Prostate gland (tissue), 2 donors: Measurements from ENCODE around the gene CABP5. TPM values are rescaled to one million over a fixed set of nuclear protein-coding genes. Genes with fewer than 3 reads are reported as not detected.
"Not testable (repeated sequence)": the region's sequence is repeated elsewhere in the genome, so short reads cannot be mapped to it uniquely, and the experiment has no call there.

Experiments used
- DNase-seq: peaks from one replicate; pipeline ENCODE4 v3.0.0-alpha.2; 2019; ENCODE audit warnings: low spot score
- H3K27ac ChIP-seq, 2 donors: fragments of 200-600 bp; sonication (generic); 2 replicates each; pipeline ENCODE4 v1.5.1; 2017 to 2019
- H3K27me3 ChIP-seq: fragments of 200-600 bp; sonication (generic); replicated peaks from 2 replicates; pipeline ENCODE4 v1.5.1; 2019; ENCODE audit not compliant: insufficient read depth
- H3K36me3 ChIP-seq, 2 donors: fragments of 200-600 bp; sonication (generic); 1 replicate in 1 of 2; 2 replicates in 1 of 2; pipeline versions ENCODE4 v1.5.1 to v1.8.1; 2017 to 2019
- H3K4me1 ChIP-seq: fragments of 200-600 bp; sonication (generic); replicated peaks from 2 replicates; pipeline ENCODE4 v1.5.1; 2019
- H3K4me3 ChIP-seq, 2 donors: fragments of 200-600 bp; sonication (generic); 2 replicates each; pipeline ENCODE4 v1.5.1; 2017 to 2019
- H3K9me3 ChIP-seq: fragments of 200-600 bp; sonication (generic); 2 replicates; pipeline ENCODE4 v1.5.1; 2017
- POLR2A ChIP-seq: fragments of 450-650 bp; IDR thresholded peaks from one replicate; pipeline ENCODE4 v1.6.1; 2016; ENCODE audit warnings: antibody characterized with exemption, mild to moderate bottlenecking
- POLR2AphosphoS5 ChIP-seq: sonication (generic); formaldehyde crosslinking; IDR thresholded peaks from one replicate; pipeline ENCODE4 v1.6.1; 2017; ENCODE audit warnings: antibody characterized with exemption
- WGBS: methylation state at CpG from one replicate; pipeline ENCODE4 v1.1.5; 2018; 5-methylcytosine and 5-hydroxymethylcytosine counted together
- intact Hi-C: fragments of 100-400 bp; cut with DNase I; formaldehyde crosslinking; loops from one replicate; pipeline ENCODE4 v1.14.2; 2022
- total RNA-seq, 2 donors: library from RNA; depleted of rRNA; stranded (reverse); fragments of >200 nt; gene quantifications; one replicate each; pipeline ENCODE4 v1.1.0, GENCODE V29; 2016
- TF ChIP-seq, protein P1 (sequence below), 4 experiments: fragments of 200-600 bp in 2 of 4; fragments of 450-650 bp in 2 of 4; sonication (generic) in 2 of 4; IDR thresholded peaks; 1 replicate in 3 of 4; 2 replicates in 1 of 4; pipeline ENCODE4 v1.5.1; 2016 to 2019; ENCODE audit warnings: antibody characterized with exemption in 4 of 4, mild to moderate bottlenecking in 2 of 4, moderate library complexity in 2 of 4

CABP5 gene
- total RNA-seq, 2 donors from 2014 or later, result not detected

DNA sequence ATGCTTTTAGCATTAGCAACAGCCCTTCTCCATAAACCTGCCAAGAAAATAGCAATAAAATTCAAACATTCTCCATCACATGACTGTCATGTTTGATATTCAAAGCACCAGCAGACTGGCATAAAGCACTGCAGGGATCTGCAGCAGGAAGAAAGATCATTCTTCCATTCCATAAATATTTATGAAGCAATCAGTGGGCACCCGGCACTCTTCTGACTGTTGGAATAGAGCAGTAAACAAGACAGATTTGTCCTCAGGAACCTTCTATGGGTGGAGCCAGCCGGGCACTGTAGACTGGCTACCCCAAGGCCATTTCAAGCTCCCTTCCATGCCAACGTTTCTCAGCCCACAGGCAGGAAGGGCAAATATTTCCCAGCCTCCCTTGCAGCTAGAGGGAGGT, 41.2 kb upstream of the CABP5 start:
- no peaks in the 10 kb centered on the region for H3K27me3 ChIP-seq

DNA sequence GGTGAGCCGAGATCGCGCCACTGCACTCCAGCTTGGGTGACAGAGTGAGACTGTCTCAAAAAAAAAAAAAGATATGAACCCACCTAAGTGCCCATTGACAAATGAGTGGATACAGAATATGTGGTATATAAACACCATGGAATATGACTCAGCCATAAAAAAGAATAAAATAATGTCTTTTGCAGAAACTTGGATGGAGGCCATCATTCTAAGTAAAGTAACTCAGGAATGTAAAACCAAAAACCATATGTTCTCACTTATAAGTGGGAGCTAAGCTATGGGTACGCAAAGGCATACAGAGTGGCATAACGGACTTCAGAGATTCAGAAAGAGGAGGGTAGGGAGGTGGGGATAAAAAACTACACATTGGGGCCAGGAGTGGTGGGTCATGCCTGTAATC, 37.2 kb upstream of the CABP5 start:
- TF ChIP-seq, protein P1, sequence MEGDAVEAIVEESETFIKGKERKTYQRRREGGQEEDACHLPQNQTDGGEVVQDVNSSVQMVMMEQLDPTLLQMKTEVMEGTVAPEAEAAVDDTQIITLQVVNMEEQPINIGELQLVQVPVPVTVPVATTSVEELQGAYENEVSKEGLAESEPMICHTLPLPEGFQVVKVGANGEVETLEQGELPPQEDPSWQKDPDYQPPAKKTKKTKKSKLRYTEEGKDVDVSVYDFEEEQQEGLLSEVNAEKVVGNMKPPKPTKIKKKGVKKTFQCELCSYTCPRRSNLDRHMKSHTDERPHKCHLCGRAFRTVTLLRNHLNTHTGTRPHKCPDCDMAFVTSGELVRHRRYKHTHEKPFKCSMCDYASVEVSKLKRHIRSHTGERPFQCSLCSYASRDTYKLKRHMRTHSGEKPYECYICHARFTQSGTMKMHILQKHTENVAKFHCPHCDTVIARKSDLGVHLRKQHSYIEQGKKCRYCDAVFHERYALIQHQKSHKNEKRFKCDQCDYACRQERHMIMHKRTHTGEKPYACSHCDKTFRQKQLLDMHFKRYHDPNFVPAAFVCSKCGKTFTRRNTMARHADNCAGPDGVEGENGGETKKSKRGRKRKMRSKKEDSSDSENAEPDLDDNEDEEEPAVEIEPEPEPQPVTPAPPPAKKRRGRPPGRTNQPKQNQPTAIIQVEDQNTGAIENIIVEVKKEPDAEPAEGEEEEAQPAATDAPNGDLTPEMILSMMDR (IDR thresholded peaks at IDR 0.05), result no peak
- TF ChIP-seq POLR2AphosphoS5, result no peak
- no peak for TF ChIP-seq POLR2A
- Histone ChIP-seq H3K4me1 (no peaks in the 10 kb centered on the region), H3K36me3 (no peaks in the 10 kb centered on the region), H3K4me3 (no peak overlapping the region), H3K27ac (no peak overlapping the region), H3K27me3 (no peaks in the 10 kb centered on the region), H3K9me3 (no peaks in the 10 kb centered on the region)
- intact Hi-C loops, result no loop called here
- WGBS, result 89% methylated on average over 5 of the region's 5 CpGs
- no peak for DNase-seq

More for the DNA sequence above, 41.2 kb upstream of the CABP5 start:
- Histone ChIP-seq H3K36me3 (no peaks in the 10 kb centered on the region), H3K27ac (peak overlapping the region in 1 of 2 donors; percentile 29), H3K9me3 (no peaks in the 10 kb centered on the region), H3K4me3 (no peak overlapping the region), H3K4me1 (no peaks in the 10 kb centered on the region)
- TF ChIP-seq POLR2AphosphoS5, result peak; percentile 66
- TF ChIP-seq, protein P1 (IDR thresholded peaks at IDR 0.05), result no peak
- 23% methylated on average over 3 of the region's 3 CpGs for WGBS
- intact Hi-C loops, result no loop called here
- no peak for DNase-seq

DNA sequence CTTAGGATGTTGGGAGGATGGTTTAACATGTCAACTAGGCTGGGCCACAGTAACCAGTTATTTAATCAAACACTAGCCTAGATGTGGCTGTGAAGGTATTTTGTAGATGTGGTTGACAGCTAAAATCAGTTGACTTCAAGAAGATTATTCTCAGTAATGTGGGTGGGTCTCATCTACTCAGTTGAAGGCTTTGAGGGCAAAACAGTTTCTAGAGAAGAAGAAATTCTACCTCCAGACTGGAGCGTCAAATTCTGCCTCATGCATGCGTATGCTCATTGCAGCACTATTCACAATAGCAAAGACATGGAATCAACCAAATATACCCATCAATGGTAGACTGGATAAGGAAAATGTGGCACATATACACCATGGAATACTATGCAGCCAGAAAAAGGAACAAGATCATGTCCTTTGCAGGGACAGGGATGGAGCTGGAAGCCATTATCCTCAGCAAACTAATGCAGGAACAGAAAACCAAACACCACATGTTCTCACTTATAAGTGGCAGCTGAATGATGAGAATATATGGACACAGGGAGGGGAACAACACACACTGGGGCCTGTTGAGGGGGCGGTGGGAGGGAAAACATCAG, 26.4 kb upstream of the CABP5 start:
- intact Hi-C loops, H3K27me3 ChIP-seq, DNase-seq, H3K9me3 ChIP-seq, H3K4me3 ChIP-seq, H3K27ac ChIP-seq, H3K36me3 ChIP-seq, H3K4me1 ChIP-seq: not testable (repeated sequence)
- WGBS, result 98% methylated on average over 3 of the region's 3 CpGs

- no peak overlapping the region for H3K4me3 ChIP-seq
- no peaks in the 10 kb centered on the region for H3K27me3 ChIP-seq
- intact Hi-C loops, result no loop called here
- DNase-seq, result no peak
- no peaks in the 10 kb centered on the region for H3K4me1 ChIP-seq
- 79% methylated on average over 2 of the region's 2 CpGs for WGBS
- no peaks in the 10 kb centered on the region for H3K36me3 ChIP-seq
- TF ChIP-seq POLR2AphosphoS5, result no peak
- TF ChIP-seq, protein P1 (IDR thresholded peaks at IDR 0.05), result no peak
- TF ChIP-seq POLR2A, result no peak
- H3K9me3 ChIP-seq, result no peaks in the 10 kb centered on the region
- H3K27ac ChIP-seq, result no peak overlapping the region
Observed at GRCh38 chr19:48069435-48069834, 25.6 kb upstream of the CABP5 start.

DNA sequence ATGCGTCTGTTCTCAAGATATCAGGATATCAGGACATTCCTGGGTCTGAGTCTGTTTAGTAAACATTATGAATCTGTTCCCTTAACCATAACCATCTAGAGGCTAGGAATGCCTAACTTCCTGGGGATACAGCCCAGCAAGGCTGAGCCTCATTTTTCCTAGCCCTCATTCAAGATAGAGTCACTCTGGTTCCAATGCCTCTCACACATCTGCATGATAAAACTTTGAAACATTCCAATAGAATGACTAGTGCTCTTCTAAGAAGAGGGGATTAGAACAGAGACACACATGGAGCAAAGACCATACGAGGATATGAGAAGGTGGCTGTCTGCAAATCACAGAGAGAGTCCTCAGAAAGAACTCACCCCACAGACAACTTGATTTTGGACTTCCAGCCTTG, 20.6 kb upstream of the CABP5 start:
- TF ChIP-seq POLR2AphosphoS5 (no peak), POLR2A (no peak)
- TF ChIP-seq, protein P1 (IDR thresholded peaks at IDR 0.05), result no peak
- intact Hi-C loops, result no loop called here
- H3K27ac ChIP-seq, result no peak overlapping the region
- no peak for DNase-seq
- H3K4me3 ChIP-seq, result no peak overlapping the region
- no peaks in the 10 kb centered on the region for H3K9me3 ChIP-seq
- no peaks in the 10 kb centered on the region for H3K4me1 ChIP-seq
- H3K36me3 ChIP-seq, result no peaks in the 10 kb centered on the region
- 88% methylated on average over 2 of the region's 2 CpGs for WGBS
- H3K27me3 ChIP-seq, result no peaks in the 10 kb centered on the region
